SIG-M5 treated with dmso at 0.1 percent for 504 hours (cell line): ENCODE measurements around the gene F8.

ENCODE experiments used
- DNase-seq: peaks from one replicate; lab custom pipeline; 2025; ENCODE audit not compliant: unreplicated experiment; lab: John Stamatoyannopoulos, UW

F8 gene

GRCh38 chrX:154793084-154793795 lies 229.3 kb downstream of the F8 start:
- DNase-seq, result no peak

DNA sequence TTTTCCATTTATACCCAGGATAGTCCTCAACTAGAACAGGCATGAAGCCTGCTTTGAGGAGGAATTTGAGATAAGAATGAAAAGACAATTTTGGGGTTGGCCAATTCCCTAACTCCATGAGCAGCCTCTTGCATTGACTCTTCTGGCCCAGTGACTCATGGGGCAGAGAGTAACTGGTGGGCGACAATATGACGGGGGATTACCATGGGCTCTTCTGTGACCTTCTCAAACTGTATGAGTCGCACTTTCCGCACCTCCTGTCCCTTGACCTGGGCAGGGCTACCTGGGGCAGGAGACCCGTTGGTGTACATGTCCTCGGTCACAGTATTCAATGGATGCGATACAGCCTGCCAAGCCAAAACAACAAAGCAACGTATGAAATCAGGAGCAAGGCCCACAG lies 230.6 kb downstream of the F8 start:
- no peak for DNase-seq

GRCh38 chrX:154791467-154791866 lies 231.1 kb downstream of the F8 start:
- no peak for DNase-seq
